Loucy (cell line): Measurements from ENCODE around the gene RPTOR.

Experiments used
- CTCF ChIP-seq: fragments of 200-600 bp; sonication (generic); conservative IDR thresholded peaks from 2 replicates; pipeline ENCODE4 v1.5.1; 2014; ENCODE audit warnings: mild to moderate bottlenecking, antibody characterized with exemption, low read length
- EZH2phosphoT487 ChIP-seq: fragments of 200-600 bp; IDR thresholded peaks from 2 replicates; pipeline ENCODE4 v1.6.1; 2018; ENCODE audit warnings: antibody characterized with exemption, mild to moderate bottlenecking, moderate library complexity, borderline replicate concordance

GRCh38 chr17:80510772-80511171 is 33.9 kb upstream of the RPTOR start:
- no peak for TF ChIP-seq CTCF
- no peak for TF ChIP-seq EZH2phosphoT487
